GM18861 (cell line): ENCODE measurements around the gene ATP5F1E.
"Not testable (repeated sequence)": the region's sequence is repeated elsewhere in the genome, so short reads cannot be mapped to it uniquely, and the experiment has no call there.

Experiments
- ATAC-seq: cut with Tn5 transposase; IDR thresholded peaks from one replicate; pipeline ENCODE4 v1.9.1; 2021; ENCODE audit not compliant: unreplicated experiment

ATP5F1E gene

DNA sequence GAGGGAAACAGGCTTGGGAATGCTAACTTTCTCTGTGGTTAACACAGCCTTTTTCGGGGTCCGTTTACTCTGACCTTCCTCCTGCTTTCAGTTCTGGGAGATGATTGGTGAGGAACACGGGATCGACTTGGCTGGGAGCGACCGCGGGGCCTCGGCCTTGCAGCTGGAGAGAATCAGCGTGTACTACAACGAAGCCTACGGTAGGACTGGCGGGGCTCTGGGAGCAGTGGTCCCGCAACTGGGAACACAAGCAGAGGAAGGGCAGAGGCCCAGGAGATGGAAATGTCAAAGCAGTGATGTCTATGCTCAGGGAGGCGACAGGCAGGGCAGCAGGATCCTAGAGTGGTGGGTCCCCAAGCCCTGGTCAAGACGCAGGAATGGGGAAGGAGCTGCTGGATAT lies 9.4 kb downstream of the ATP5F1E start:
- ATAC-seq: no peak

DNA sequence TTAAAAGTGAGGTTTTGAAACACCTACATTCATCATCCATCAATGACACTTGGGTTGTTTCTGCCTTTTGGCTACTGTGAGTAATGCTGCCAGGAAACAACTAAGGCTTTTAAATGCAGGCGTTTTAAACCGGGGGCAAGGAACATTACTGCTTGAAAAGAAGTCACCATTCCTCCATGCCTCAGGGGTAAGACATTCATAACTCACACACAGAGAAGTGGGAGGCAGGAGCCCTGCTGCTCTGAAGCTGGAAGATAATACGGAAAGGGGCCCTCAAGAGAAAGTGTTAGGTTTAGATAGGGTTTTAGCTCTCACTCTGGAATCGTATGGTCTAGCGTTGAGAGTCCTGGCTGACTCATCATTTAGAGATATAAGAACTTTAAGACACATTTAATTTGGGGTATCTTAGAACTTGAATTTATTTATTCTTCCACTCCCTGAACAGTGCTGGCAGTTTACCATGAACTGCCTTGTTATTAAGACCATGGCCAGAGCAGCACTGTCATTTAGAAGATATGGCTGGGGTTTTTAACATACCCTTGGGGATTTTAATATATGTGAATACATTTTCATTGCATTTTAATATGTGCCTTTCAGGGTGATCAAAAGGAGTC lies 11.1 kb downstream of the ATP5F1E start:
- ATAC-seq: no peak

DNA sequence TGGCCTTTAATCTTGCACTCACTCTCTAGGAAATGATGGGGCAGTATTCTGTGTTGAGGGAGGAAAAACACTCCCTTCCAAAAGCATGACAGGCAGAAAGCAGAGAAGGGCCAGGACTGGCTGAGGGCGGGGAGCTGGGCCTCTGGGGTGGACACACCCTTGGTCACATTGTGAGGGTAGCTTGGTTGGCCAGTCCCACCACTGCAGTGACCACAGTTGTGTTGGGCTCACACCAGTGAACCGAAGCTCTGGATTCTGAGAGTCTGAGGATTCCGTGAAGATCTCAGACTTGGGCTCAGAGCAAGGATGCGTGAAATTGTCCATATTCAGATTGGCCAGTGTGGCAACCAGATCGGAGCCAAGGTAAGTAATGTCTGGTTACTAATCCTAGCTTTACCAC lies 12.9 kb downstream of the ATP5F1E start, which contains the start of gene TUBB1:
TSS of gene TUBB1 (plus strand) at position 213 of the 400 bp plus-strand sequence. CDS start at position 307, 94 bp downstream.
- ATAC-seq: no peak

DNA sequence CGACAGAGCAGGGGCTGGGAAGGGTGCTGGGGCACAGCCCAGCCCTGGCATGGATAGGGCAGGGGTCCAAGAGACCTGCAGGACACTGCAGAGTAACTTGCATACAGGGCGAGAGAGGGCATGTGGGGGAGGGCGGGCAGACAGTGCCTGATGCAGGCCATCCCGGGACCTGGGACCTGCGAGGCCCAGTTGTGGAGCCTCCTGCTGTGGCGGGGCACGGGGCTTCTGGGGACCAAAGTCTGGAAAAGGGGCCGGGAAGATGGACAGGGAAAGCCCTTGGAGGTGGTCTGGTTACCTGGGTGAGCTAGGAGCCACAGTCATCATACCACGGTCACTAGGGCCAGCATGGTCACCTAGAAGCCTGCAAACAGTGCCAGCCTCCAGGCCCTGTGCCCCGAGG lies 13.3 kb downstream of the ATP5F1E start:
- no peak for ATAC-seq

DNA sequence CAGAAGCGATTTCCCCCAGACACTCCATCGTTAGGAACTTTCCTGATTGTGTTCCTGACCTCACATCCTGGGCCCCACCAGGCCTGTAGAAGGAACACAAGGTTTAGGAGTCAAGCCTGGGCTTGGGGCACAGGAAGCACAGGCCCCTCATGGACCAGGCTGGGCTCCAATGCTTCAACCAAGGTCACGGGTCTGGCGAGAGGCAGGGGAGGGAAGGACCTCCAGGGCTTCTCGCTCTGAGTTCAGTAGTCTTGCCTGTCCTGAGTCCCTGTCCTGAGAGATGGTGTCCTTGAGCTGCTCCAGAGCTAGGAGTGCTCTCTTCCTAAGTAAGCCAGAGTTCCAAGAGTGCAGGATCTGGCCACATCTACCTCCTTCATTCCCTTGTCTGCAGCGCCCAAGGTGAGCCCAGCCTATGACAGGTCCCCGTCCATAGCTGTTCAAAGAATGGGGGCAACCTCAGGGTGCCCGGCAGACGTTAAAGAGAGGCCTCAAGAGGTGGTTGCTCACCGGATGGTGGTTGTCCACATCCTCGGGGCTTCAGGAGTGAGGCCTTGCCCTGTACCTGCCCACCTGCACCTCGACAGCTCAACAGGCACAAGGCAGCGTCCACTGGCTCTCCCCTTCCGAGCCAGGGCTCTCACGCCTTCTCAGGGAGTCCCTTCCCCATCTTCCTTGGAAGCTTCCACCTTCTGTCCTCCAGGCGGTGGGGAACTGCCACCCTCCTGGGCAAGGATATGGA lies 14.5 kb downstream of the ATP5F1E start:
- ATAC-seq: no peak

DNA sequence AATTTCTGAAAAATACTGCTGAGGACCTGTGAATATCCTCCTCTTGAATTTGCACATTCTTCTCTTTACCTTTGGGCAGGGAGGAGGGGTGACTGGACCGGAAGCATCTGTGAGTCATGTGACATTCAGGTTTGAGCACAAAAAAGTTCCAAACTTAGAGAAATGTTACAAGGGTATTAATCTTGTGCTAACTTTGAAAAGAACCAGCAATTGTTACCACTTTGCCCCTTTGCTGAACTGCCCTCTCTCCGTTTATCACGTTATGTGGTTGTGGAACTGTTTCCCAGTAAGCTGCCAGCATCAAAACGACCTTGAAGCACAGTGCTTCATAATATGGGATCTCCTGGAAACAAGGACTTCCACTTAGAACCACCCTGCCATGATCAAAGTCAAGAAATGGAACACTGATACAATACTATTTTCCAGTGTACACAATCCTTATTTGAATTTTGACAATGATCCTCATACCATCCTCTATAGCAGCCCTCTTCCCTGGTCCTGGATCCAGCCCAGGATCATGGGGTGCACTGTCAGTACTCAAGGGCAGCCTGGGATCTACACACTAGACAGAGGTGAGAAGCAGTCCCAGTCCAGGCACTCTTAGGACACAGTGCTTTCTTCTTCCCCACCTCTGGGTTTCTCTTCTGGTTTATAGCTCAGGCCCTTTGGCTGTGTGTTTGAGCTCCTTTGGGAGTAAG lies 15.2 kb downstream of the ATP5F1E start:
- no peak for ATAC-seq

DNA sequence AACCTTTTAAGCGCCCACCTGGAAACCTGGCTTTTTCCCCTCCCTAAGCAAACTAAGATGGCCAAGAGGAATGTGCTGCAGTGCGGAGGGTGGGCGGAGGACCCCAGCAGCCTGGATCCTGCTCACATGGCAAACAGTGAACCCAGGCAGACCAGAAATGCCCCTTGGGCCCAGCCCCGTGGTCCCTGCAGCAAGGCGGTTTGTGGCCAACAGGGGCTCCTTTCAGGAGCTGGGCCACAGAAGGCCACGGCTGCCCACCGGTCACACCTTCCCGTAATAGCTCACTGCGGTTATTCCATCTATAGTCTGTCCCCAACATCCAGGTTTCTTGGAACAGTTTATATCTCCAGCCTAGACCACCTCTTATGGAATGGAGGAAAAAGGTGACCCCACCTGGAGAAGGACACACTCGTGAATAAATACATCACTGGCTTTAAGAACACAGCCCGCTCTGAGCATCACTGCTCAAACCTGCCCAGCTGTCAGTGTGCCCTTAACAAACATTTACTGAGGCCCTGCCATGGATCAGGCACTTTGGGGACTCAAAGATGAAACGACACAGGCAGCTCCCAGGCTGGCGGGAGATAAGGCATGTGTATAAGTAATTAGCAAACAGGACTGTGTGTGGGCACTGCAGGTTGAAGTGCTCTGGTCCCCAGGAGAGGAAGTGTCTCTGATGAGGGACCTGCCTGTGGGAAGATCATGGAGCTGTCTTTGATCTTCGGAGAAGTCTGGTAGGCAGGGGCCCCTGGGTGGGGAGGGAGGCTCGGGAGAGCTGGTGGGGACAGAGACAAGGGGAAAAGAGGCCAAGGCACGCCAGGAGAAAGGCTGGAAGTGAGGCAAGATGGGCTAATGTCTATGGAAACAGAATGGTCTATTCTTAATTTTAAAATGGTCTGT lies 16.1 kb downstream of the ATP5F1E start:
- no peak for ATAC-seq

DNA sequence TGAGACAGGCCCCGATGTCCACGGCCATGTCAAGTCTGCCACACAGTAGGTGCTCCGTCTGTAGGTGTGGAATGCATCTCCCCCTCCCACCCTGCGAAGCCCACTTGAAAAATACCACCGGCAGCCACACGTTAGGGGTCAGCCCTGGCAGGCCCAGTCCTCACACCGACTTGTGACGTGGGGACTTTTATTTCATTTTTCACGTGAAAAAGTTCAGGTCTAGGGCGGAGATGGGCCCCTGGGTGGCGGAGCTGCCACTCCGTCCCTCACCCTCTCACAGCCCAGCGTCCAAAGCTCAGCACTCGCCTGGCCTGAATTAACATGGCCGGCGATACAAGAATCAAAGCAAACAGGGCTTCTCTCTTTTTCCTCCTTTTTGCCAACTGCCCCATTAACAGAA lies 16.7 kb downstream of the ATP5F1E start:
- ATAC-seq: no peak

DNA sequence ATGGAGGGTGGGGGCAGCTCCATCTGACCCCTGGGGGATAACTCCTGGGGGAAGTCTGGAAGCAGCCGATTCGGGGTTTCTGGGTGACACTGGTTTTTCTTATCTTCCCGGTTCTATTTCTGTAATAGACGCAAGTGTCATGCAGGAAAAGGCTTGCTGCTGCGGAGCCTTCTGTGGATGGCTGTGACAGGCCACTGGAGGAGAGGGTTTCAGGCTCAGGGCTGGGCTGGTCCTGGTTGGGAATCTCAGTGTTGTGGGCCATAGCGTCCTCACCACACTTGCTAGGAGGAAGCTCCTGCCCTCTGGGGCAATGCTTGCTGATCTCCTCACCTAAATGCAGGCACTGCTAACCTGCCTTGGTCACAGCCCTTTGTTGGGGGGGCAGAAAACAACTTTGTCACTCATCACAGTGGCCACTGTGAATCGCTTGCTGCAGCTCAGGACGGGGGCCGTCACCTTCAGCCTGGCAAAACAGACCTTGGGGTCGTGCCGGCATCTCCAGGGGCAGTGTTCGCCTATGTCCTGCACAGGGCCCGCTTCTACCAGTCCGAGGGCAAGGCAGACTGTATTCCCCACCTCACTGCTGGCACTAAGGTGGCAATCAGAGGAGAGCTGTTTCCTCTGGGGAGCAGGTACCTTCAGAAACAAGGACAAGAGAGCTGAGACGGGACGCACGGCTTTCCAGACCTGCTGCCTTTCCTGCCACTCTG lies 17.3 kb downstream of the ATP5F1E start:
- no peak for ATAC-seq

DNA sequence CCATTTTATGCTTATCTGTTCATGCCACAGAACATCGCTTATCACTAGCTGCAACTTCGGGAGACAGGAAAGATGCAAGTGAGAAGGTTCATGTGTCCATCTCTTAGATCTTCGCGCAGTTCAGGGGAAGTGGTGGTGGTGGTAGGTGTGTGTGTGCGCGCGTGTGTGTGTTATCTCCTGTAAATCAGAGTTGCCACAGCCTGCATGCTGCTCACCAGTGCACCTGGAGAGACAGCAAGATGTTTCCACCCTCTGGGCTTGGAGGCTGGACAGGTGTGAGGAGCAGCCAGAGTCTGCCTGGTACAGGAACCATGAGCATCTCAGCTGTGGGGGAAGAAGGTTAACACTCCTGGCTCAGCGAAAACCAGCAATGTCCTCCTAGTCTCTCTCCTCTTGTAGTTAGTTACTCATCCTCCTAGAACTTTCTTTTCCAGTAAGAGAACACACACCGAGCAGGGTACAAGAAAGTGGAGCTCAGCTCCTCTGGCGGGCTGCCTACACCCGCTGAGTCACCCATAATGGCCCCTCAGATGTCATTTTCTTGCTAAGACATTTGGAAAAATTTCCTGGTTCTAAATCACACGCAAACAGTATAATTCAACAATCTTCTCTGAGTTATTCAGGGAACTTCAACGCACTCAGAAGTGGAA lies 18.1 kb downstream of the ATP5F1E start:
- ATAC-seq: no peak

DNA sequence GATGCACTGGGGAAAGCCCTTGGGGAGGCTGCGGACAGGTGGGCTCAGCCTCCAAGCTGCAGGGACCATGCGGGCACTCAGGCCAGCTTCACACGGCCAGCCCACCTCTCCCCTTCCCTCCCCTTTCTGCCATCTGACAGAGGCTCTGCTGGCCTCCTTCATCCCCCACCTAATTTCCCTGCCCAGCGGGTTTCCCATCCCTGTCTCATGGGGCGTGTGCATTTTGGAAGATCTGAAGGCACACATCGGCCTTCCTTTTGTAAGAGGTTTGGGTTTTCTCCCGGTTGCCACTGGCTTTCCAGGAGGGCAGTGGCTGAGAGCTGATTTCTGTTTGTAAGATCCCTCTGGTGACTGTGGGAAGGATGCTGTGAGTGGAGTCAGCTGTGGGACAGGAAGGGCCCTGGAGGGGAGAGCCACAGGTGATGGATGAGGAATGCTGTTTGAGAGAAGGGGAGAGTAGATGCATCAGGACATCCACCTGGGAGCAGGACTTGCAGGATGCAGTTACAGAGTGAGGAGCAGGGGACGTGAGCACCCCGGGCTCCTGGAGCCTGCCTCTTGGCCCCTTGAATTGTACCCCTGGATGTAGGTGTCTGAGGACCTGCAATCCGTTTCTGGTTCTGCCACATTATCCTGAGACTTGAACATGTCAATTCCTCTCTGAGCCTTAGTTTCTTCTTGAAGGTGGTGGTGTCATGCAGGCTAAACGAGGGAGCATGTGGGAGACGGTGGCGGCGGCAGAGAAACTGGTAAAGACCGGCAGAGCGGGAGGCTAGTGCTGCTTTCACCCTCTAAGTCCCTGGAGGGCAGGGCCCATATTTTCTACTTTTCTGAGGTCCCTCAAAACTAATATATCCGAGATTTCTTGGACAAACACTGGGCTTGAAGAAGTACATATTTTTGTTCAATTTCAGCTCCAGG lies 18.8 kb downstream of the ATP5F1E start:
- ATAC-seq: no peak

DNA sequence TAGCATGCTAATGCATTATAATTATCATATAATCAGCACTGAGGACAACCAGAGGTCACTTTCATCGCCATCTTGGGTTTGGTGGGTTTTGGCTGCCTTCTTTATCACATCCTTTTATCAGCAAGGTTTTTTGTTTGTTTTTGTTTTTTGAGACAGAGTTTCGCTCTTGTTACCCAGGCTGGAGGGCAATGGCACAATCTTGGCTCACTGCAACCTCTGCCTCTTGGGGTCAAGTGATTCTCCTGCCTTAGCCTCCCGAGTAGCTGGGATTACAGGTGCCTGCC lies 20.3 kb downstream of the ATP5F1E start:
- ATAC-seq: not testable (repeated sequence)

DNA sequence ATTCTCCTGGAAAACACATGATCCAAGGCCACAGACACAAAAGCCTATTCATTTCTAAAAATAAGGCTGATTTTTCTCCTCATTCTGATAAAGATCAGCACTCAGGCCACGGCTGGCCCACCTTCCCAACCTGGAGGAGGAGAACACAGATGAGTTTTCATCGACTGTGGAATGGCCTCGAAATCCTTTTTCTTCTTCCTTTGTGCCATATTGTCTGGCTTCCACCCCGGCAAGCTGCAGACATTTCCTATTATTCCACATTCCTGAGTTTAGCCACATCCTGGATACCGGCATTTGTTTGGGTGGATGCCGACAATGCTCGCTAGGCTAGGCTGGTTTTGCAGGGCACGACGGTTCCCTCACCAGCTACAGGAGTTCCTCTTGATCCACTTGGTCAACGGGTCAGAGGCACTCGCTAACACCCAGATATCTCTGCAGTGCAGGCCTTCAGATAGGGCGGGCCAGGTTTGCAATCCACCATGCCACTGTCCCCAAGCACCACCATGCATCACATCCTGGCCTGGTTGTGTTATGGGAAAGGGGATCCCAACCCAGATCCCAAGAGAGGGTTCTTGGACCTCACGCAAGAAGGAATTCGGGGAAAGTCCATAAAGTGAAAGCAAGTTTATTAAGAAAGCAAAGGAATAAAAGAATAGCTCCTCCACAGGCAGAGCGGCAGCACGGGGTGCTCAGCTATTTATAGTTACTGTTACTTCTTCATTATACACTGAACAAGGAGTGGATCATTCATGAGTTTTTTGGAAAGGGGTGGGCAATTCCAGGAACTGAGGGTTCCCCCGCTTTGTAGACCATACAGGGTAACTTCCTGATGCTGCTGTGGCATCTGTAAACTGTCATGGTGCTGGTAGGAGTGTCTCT lies 20.9 kb downstream of the ATP5F1E start:
- ATAC-seq: no peak

DNA sequence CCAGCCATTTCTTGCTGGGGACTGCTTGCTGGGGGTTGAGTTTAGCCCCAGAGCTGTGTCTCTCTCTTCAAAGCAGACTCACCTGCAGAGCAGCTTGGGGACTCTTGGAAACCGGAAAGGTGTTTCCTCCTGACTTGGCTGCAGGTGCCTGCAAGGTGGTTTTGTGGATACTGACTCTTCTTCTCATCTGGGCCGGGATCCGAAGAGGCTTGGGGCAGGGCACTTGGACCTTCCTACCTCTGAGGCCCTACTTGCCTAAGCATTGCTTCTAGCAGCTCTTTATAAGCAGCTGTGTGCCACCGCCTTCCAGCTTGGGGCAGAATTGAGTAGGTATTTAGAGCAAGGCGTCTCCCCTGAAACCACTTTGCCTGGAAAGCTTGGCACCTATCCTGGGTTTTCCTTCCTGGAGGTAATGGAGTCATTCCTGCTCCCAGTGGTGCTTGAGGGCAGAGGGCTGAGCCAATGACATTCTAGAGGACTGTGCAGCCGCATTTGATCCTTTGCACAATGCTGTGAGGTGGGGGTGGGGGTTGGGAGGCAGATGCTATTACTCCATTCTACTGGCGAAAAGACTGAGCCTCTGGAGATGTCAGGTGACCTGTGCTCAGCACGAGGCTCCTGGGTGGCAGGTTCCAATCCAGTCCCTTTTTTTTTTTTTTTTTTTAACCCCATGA lies 21.7 kb downstream of the ATP5F1E start:
- ATAC-seq: no peak

DNA sequence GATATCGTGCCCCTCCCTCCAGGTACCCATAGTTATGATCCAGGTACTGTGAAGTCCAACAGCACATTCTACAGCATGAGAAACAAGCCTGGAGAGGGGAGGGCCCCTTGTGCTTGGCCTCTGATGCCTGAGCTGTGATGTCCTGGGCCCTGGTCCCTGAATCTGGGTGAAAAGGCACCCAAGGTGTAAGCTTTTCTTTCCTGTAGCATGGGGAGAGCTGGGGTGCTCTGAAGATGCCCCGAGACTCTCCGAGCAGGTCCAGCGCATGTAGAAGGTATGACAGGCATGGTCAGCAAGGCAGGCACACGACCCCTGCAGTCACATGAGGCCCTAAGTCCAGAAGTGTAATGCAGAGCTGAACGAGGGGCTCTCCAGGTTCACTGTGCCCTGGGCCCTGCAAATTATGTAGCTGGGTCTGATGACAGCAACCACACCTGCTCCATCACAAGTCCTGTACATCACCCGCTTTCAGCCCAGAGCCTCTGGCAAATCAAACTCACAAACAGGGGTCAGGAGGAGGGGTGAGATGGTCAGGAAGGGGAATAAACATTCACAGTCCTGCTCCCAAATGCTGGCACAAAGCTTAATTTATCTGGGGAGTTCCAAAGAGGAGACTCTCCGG lies 23.3 kb downstream of the ATP5F1E start:
- no peak for ATAC-seq

DNA sequence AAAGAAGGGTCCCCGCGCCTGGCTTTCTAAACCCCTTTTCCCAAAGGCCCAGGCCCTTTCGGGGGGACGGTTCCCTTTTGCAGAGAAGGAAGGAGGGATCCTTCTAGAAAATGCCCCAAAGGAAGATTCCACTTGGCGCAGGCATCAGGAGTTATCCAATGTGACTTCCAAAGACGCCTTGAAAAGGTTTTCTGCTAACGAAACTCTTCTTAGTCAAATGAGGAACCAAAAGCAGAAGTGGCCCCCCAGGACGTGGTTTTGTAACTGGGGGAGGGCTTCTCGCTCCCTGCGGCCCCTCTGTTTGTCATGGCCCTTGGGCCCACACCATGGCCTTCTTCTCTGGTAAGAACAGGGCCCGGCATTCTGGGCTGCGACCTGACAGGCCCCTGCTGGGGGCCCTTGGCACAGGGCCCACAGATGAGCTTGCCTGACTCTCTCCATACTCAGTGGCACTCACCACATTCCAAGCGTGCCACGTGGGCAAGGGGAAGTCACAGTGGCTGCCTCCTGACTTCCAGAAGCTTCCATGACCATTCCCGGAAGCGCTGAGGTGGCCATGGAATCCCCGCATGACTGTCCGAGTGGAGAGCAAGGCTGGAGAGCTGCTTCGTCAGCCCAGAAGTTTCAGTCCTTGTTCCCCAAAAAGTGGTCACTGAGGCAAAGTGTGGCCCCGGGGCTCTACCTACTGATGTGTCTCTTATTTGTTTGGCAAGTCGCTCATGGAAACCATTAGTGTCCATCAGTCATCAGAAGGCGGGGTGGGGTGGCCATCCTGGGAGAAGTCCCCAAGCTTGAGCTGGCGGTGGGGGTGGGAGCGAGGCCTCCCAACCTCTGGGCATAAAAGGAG lies 24.2 kb downstream of the ATP5F1E start:
- no peak for ATAC-seq
